DMS 273 treated with DMSO at 0.1 percent for 48 hours (cell line): ENCODE measurements around the gene PRDM13.
"Not testable (repeated sequence)": the region's sequence is repeated elsewhere in the genome, so short reads cannot be mapped to it uniquely, and the experiment has no call there.

Experiments used
- DNase-seq: peaks from one replicate; lab custom pipeline; 2025; lab: John Stamatoyannopoulos, UW

Gene PRDM13

DNA sequence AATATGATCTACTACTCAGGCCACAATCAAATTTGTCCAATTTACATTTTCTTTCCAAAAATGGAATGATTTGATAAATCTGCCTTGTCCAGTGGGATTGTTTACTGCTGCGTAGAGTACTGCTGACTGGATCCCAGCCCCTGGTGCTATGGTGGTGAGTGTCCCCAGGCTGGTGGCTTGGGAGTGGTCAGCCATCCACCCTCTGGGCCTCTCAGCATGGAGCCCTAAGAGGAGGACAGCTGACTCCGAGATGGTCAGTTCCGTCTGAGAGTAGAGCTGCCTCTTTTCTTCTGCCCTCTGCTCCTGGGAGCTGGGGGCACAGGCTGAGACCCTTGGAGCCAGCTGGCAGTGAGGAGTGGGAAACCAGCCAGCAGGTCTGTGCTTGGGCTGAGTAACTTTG lies 22.7 kb downstream of the PRDM13 start:
- DNase-seq, result no peak

DNA sequence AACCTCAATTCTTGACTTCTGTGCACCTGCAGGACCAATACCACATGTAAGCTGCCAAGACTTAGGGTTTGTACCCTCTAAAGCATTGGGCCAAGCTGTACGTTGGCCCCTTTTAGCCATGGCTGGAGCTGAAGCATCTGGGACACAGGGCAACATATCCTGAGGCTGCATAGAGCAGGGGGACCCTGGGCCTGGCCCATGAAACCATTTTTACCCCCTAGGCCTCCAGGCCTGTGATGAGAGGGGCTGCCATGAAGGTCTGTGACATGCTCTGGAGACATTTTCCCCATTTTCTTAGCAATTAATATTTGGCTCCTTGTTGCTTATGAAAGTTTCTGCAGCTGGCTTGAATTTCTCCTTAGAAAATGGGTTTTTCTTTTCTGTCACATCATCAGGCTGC lies 31.0 kb downstream of the PRDM13 start:
- DNase-seq, result no peak

DNA sequence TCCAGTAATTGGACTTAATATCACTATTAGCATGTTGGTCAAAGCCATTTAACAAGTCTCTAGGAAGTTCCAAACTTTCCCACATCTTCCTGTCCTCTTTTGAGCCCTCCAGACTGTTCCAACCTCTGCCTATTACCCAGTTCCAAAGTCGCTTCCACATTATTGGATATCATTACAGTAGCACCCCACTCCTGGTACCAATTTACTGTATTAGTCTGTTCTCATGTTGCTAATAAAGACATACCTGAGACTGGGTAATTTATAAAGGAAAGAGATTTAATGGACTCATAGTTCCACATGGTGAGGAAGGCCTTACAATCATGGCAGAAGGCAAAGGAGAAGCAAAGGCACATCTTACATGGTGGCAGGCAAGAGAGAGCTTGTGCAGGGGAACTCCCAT lies 31.7 kb downstream of the PRDM13 start:
- DNase-seq, result not testable (repeated sequence)

DNA sequence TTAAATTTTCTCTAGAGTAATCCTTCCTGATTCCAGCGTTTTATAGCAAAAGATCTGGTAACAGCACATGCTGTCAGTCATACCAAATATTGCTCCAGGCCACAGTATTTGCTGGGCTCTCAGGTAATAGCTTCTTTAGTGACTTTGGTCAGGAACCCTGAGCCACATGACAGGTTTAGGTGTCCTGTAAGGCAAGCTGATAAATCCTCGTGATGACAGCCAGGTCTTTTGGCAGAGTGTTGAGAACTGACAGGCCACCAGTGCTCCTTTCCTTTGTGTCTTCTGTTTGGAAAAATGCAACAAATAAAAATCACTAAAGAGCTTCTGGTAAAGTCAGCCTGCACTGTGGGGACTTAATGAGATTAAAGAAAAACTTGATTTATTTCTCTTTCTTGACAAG lies 34.6 kb downstream of the PRDM13 start:
- no peak for DNase-seq

DNA sequence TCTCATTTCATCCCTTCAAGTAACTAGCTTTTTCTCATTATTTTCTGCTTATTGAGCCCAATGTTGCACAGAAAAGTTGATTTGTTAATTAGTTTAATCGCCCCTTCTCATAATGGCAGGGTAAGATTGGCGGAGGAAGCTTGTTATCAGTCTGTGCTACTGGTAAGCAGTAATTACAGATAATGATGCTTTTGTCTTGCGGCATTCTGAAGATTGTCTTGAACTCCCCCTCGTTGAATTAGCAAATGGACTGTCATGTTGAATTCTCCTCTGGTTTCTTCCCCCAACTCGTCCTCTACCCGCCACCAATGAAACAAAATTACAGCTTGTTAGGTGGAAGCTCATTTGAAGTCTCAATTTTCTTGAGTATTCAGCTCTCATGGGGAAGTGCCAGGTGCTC lies 39.4 kb downstream of the PRDM13 start:
- no peak for DNase-seq

DNA sequence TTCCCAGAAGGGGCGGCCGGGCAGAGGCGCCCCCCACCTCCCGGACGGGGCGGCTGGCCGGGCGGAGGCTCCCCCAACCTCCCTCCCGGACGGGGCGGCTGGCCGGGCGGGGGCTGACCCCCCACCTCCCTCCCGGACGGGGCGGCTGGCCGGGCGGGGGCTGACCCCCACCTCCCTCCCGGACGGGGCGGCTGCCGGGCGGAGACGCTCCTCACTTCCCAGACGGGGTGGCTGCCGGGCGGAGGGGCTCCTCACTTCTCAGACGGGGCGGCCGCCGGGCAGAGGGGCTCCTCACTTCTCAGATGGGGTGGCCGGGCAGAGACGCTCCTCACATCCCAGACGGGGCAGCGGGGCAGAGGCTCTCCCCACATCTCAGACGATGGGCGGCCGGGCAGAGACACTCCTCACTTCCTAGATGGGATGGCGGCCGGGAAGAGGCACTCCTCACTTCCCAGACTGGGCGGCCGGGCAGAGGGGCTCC lies 43.5 kb downstream of the PRDM13 start:
- not testable (repeated sequence) for DNase-seq

DNA sequence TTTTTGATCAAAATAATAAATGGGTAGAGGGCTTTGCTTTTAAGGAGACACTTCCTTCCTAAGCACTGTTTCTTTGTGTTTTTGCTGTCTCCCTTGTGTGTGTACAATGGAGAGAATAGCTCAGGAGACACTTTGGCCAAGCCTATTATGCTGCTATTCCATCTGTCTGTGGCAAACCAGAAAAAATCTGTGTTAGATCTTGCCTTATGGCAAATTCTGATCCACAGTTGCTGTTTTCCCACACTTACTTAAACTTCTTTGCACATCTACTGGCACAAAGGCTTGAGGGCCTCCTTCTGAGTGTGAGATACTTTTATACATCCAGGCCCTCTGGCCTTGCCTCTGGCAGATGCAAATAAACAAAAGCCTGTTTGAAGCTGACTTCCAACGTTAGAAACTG lies 53.6 kb downstream of the PRDM13 start:
- no peak for DNase-seq

DNA sequence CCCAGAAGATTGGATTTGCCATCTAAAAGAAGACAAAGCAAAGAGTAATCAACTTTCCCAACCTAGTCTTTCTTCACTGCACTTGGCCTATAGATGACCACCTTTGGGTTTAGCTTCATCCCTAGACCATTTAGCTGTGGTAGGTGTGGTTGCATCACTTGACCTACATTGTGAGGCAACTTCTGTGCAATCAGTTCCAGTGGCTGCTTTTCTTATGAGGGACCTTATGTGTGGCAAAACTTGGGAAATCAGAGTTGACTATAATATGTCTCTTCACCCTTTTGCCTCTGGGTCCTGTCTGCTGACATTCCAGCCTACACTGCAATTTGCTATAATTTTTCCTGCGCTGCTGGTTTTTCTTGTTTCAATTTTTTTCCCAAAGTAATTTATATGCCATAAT lies 55.2 kb downstream of the PRDM13 start:
- DNase-seq, result no peak

DNA sequence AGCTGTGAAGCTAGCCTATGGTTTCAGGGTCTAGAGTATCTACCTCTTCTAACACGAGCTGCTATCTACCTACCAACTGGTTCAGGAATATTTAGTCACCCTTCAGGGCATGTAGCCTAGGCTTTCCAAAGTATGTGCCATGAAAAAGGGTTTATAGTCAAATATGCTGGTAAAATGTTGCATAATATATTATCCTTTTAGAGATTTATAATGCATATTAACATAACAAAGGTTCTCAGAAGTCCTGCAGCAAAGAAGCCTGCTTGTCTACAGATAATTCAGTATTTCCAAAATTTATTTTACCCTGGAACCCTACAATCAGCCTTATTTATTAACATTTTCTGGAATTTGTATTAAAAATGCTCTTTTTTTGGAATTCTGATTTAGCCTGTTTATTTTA lies 56.0 kb downstream of the PRDM13 start:
- DNase-seq, result no peak
